Measurements from ENCODE around the gene DNAI7. TPM values are rescaled to one million over a fixed set of nuclear protein-coding genes. Genes with fewer than 3 reads are reported as not detected.

The DNAI7 gene
- total and polyA plus RNA-seq, 2 of the 8 experiments (the other 6 are each of a cell fraction or from before 2014, with no cell fraction given): 0.12 to 0.28 TPM

GRCh38 chr12:25089738-25090137, 105.2 kb downstream of the DNAI7 start (continued):
- TF ChIP-seq KDM4A (IDR thresholded peaks at IDR 0.05; ENCODE audit: low read depth, low read length, severe bottlenecking) (no peak), TCF12 (IDR thresholded peaks at IDR 0.05; ENCODE audit: low read depth, low read length) (no peak), KDM1A (IDR thresholded peaks at IDR 0.05; ENCODE audit: borderline replicate concordance, low read length) (no peak), CHD1 (IDR thresholded peaks at IDR 0.05; ENCODE audit: low read depth, low read length) (no peak), USF2 (IDR thresholded peaks at IDR 0.05; ENCODE audit: low read length) (no peak)
